Measurements from ENCODE around the gene CRTC3. TPM values are rescaled to one million over a fixed set of nuclear protein-coding genes. Genes with fewer than 3 reads are reported as not detected.

Gene CRTC3
- total RNA-seq, 1 experiment from 2014 or later = 45.0 TPM

- POLR2A ChIA-PET = interaction anchor here (0.6 kb wide), 1 partner anchor 264 kb away, joined by 3 read pairs; no protein-coding TSS in a partner anchor
- no TSS peak for BruUV-seq (replicated peaks)
- CTCF ChIA-PET = no interaction called here
These were observed 33.7 kb downstream of the CRTC3 start for GRCh38 chr15:90563463-90563862.

GRCh38 chr15:90564051-90564450, 34.3 kb downstream of the CRTC3 start:
- H3K27ac ChIP-seq (ENCODE audit: low read length) = no peak overlapping the region
- no peaks in the 10 kb centered on the region for H3K4me1 ChIP-seq (ENCODE audit: control insufficient read depth, insufficient read depth, low read length)
- POLR2A ChIA-PET = no interaction called here
- intact Hi-C loops (cut with micrococcal nuclease; ENCODE audit: unreplicated experiment) (no loop called here), in situ Hi-C loops (cut with HindIII; ENCODE audit: low pct_unique_long_range_greater_than_20kb, low sequenced_read_pairs) (no loop called here)
- no peak for ATAC-seq
- BruUV-seq (replicated peaks) = no TSS peak
- TF ChIP-seq POLR2AphosphoS5 (IDR thresholded peaks at IDR 0.05; ENCODE audit: low read depth, low read length) (no peak), TCF7L2 (IDR thresholded peaks at IDR 0.05; ENCODE audit: low read depth, low read length) (no peak)
- H3K27me3 ChIP-seq (ENCODE audit: control insufficient read depth, insufficient read depth, low read length) = no peaks in the 10 kb centered on the region
- no peaks in the 10 kb centered on the region for H3K9me3 ChIP-seq (ENCODE audit: control insufficient read depth, insufficient read depth, low read depth, low read length)
- DNase-seq (ENCODE audit: low read depth, low spot score) = no peak
- no peaks in the 10 kb centered on the region for H3K36me3 ChIP-seq (ENCODE audit: control insufficient read depth, insufficient read depth, low read length)
- H3K4me3 ChIP-seq (ENCODE audit: low read depth in 2 of 2, low read length in 2 of 2) = no peak overlapping the region
- CTCF ChIA-PET = no interaction called here

More at GRCh38 chr15:90563463-90563862, 33.7 kb downstream of the CRTC3 start:
- no peak for DNase-seq (ENCODE audit: low read depth, low spot score)
- in situ Hi-C loops (cut with HindIII; ENCODE audit: low pct_unique_long_range_greater_than_20kb, low sequenced_read_pairs) (no loop called here), intact Hi-C loops (cut with micrococcal nuclease; ENCODE audit: unreplicated experiment) (no loop called here)
- H3K4me3 ChIP-seq (ENCODE audit: low read depth in 2 of 2, low read length in 2 of 2) = no peak overlapping the region
- TF ChIP-seq SIN3A (IDR thresholded peaks at IDR 0.05; ENCODE audit: borderline replicate concordance, insufficient read depth, low read depth, low read length) (no peak), TCF7L2 (IDR thresholded peaks at IDR 0.05; ENCODE audit: low read depth, low read length) (no peak), POLR2AphosphoS5 (IDR thresholded peaks at IDR 0.05; ENCODE audit: low read depth, low read length) (no peak), CTCF (IDR thresholded peaks at IDR 0.05) (no peak), REST (IDR thresholded peaks at IDR 0.05; ENCODE audit: insufficient read depth in 1 of 2, low read depth in 2 of 2, low read length in 1 of 2) (no peak)
- no peak overlapping the region for H3K27ac ChIP-seq (ENCODE audit: low read length)
- no peaks in the 10 kb centered on the region for H3K4me1 ChIP-seq (ENCODE audit: control insufficient read depth, insufficient read depth, low read length)
- H3K9me3 ChIP-seq (ENCODE audit: control insufficient read depth, insufficient read depth, low read depth, low read length) = no peaks in the 10 kb centered on the region
- H3K27me3 ChIP-seq (ENCODE audit: control insufficient read depth, insufficient read depth, low read length) = no peaks in the 10 kb centered on the region
- H3K36me3 ChIP-seq (ENCODE audit: control insufficient read depth, insufficient read depth, low read length) = no peaks in the 10 kb centered on the region
- ATAC-seq = no peak

- CTCF ChIA-PET = no interaction called here
These were observed 34.9 kb downstream of the CRTC3 start for GRCh38 chr15:90564590-90564989.

More at GRCh38 chr15:90564590-90564989, 34.9 kb downstream of the CRTC3 start:
- DNase-seq (ENCODE audit: low read depth, low spot score) (no peak), ATAC-seq (no peak)
- Histone ChIP-seq H3K4me3 (ENCODE audit: low read depth in 2 of 2, low read length in 2 of 2) (no peak overlapping the region), H3K36me3 (ENCODE audit: control insufficient read depth, insufficient read depth, low read length) (no peaks in the 10 kb centered on the region), H3K9me3 (ENCODE audit: control insufficient read depth, insufficient read depth, low read depth, low read length) (no peaks in the 10 kb centered on the region), H3K4me1 (ENCODE audit: control insufficient read depth, insufficient read depth, low read length) (no peaks in the 10 kb centered on the region), H3K27me3 (ENCODE audit: control insufficient read depth, insufficient read depth, low read length) (no peaks in the 10 kb centered on the region), H3K27ac (ENCODE audit: low read length) (no peak overlapping the region)
- no TSS peak for BruUV-seq (replicated peaks)
- TF ChIP-seq POLR2AphosphoS5 (IDR thresholded peaks at IDR 0.05; ENCODE audit: low read depth, low read length) = no peak
- TF ChIP-seq CTCF (IDR thresholded peaks at IDR 0.05) = no peak
- no peak for TF ChIP-seq SIN3A (IDR thresholded peaks at IDR 0.05; ENCODE audit: borderline replicate concordance, insufficient read depth, low read depth, low read length)
- TF ChIP-seq TCF7L2 (IDR thresholded peaks at IDR 0.05; ENCODE audit: low read depth, low read length) = no peak
- TF ChIP-seq REST (IDR thresholded peaks at IDR 0.05; ENCODE audit: insufficient read depth in 1 of 2, low read depth in 2 of 2, low read length in 1 of 2) = no peak
- intact Hi-C loops (cut with micrococcal nuclease; ENCODE audit: unreplicated experiment) (no loop called here), in situ Hi-C loops (cut with HindIII; ENCODE audit: low pct_unique_long_range_greater_than_20kb, low sequenced_read_pairs) (no loop called here)
- POLR2A ChIA-PET = no interaction called here

Measured in Panc1 (cell line).